PC-3 (cell line): ENCODE measurements around the gene PCDHA1.

ENCODE experiments used
- CTCF ChIP-seq: fragments of 300-600 bp; sonication (generic); conservative IDR thresholded peaks from 2 replicates; pipeline ENCODE4 v1.5.1; 2017; ENCODE audit warnings: antibody characterized with exemption, low read depth, mild to moderate bottlenecking, low read length
- EZH2phosphoT487 ChIP-seq: fragments of 300-600 bp; sonication (generic); IDR thresholded peaks from 2 replicates; pipeline ENCODE4 v1.6.1; 2018; ENCODE audit warnings: mild to moderate bottlenecking, antibody characterized with exemption, low read length, borderline replicate concordance

- TF ChIP-seq CTCF (no peak), EZH2phosphoT487 (no peak)
Observed at GRCh38 chr5:141002605-141002965, 216.6 kb downstream of the PCDHA1 start.
